Measurements from ENCODE around the gene AP4E1. TPM values are rescaled to one million over a fixed set of nuclear protein-coding genes. Genes with fewer than 3 reads are reported as not detected.
"Not testable (repeated sequence)": the region's sequence is repeated elsewhere in the genome, so short reads cannot be mapped to it uniquely, and the experiment has no call there.

AP4E1 gene
- total and polyA plus RNA-seq, 2 of the 4 experiments (the other 2 are of a cell fraction), result 3.1 to 6.8 TPM

GRCh38 chr15:50873935-50874361 is 34.5 kb upstream of the AP4E1 start:
- in situ Hi-C loops (cut with MboI; ENCODE audit: low sequenced_read_pairs), result no loop called here
- no peak overlapping the region for H3K4me2 ChIP-seq (ENCODE audit: low read depth, low read length)
- no peak overlapping the region for H2BK5ac ChIP-seq (ENCODE audit: low read depth, low read length, poor library complexity, severe bottlenecking)
- H2BK15ac ChIP-seq (ENCODE audit: low read depth, low read length), result no peak overlapping the region
- dilution Hi-C loops (cut with HindIII; ENCODE audit: low sequenced_read_pairs, unreplicated experiment), result no loop called here
- no peak overlapping the region for H2AK9ac ChIP-seq (replicated peaks; ENCODE audit: low read depth, low read length, poor library complexity)
- no TSS peak for BruUV-seq (replicated peaks)
- ATAC-seq (ENCODE audit: low read depth) (no peak), DNase-seq (no peak)
- no peaks in the 10 kb centered on the region for H3K4me1 ChIP-seq (ENCODE audit: control insufficient read depth, insufficient read depth, low read length)
- no peak overlapping the region for H2AFZ ChIP-seq (replicated peaks; ENCODE audit: low read length, poor library complexity)
- H3K56ac ChIP-seq (ENCODE audit: extremely low read depth, insufficient read depth, low read length), result no peak overlapping the region
- H2AK5ac ChIP-seq (ENCODE audit: low read depth, low read length), result no peak overlapping the region
- H3K18ac ChIP-seq (ENCODE audit: low read depth, low read length), result no peak overlapping the region
- no peak overlapping the region for H3K23ac ChIP-seq (ENCODE audit: low read depth, low read length)
- H3K27me3 ChIP-seq (ENCODE audit: control insufficient read depth, insufficient read depth, low read length), result peaks cover 30% of the 10 kb centered on the region
- H2BK20ac ChIP-seq (ENCODE audit: low read depth, low read length), result no peak overlapping the region
- WGBS, 2 experiments (ENCODE audit: extremely low coverage in 2 of 2, insufficient read length in 1 of 2), result no CpG with 5 or more reads among the region's 9 CpGs
- H3K9ac ChIP-seq (ENCODE audit: low read depth, low read length), result no peak overlapping the region
- no peaks in the 10 kb centered on the region for H4K20me1 ChIP-seq (ENCODE audit: insufficient read depth, low read length)
- no peaks in the 10 kb centered on the region for H3K36me3 ChIP-seq (ENCODE audit: control insufficient read depth, insufficient read depth, low read length)
- H3K27ac ChIP-seq (ENCODE audit: insufficient read depth, low read length), result no peak overlapping the region
- no peaks in the 10 kb centered on the region for H3K9me3 ChIP-seq (ENCODE audit: control insufficient read depth, insufficient read depth, low read length)
- H3K14ac ChIP-seq (replicated peaks; ENCODE audit: low read depth, low read length), result no peak overlapping the region
- ChIA-PET CTCF (no interaction called here), POLR2A (ENCODE audit: unreplicated experiment) (no interaction called here)
- no peak overlapping the region for H3K4ac ChIP-seq (ENCODE audit: low read depth, low read length)
- no peak overlapping the region for H3K4me3 ChIP-seq (ENCODE audit: insufficient read depth, low read depth, low read length)
- H3K9me1 ChIP-seq (ENCODE audit: insufficient read depth, low read length), result no peaks in the 10 kb centered on the region
- H3K79me1 ChIP-seq (ENCODE audit: low read depth in 1 of 2, low read length in 2 of 2), result no peaks in the 10 kb centered on the region
- H4K8ac ChIP-seq (ENCODE audit: low read depth in 2 of 2, low read length in 2 of 2), result no peak overlapping the region
- TF ChIP-seq RCOR1 (IDR thresholded peaks at IDR 0.05; ENCODE audit: insufficient replicate concordance, low read length) (no peak), MAZ (IDR thresholded peaks at IDR 0.05; ENCODE audit: borderline replicate concordance, low read depth, low read length) (no peak), POLR2A (IDR thresholded peaks at IDR 0.05; ENCODE audit: low read depth, low read length) (no peak), CHD1 (IDR thresholded peaks at IDR 0.05; ENCODE audit: low read depth, low read length) (no peak), ELK1 (IDR thresholded peaks at IDR 0.05; ENCODE audit: borderline replicate concordance, low read depth, low read length) (no peak)
- intact Hi-C loops (cut with micrococcal nuclease), result no loop called here
- no peak overlapping the region for H4K5ac ChIP-seq (ENCODE audit: low read depth, low read length)
- H4K91ac ChIP-seq (ENCODE audit: insufficient read depth, low read depth, low read length), result no peak overlapping the region
- no peak overlapping the region for H2BK120ac ChIP-seq (ENCODE audit: low read depth, low read length)

- intact Hi-C loops (cut with micrococcal nuclease), result loop anchor here (5.0 kb wide), 1 partner anchor 128 kb away; no protein-coding TSS in a partner anchor
- H3K9me3 ChIP-seq (ENCODE audit: control insufficient read depth, insufficient read depth, low read length); POLR2A ChIA-PET (ENCODE audit: unreplicated experiment); H2BK15ac ChIP-seq (ENCODE audit: low read depth, low read length); H3K4me1 ChIP-seq (ENCODE audit: control insufficient read depth, insufficient read depth, low read length); H3K4me2 ChIP-seq (ENCODE audit: low read depth, low read length); H3K18ac ChIP-seq (ENCODE audit: low read depth, low read length); ATAC-seq (ENCODE audit: low read depth); H2BK120ac ChIP-seq (ENCODE audit: low read depth, low read length); H2BK5ac ChIP-seq (ENCODE audit: low read depth, low read length, poor library complexity, severe bottlenecking); H3K56ac ChIP-seq (ENCODE audit: extremely low read depth, insufficient read depth, low read length); H3K14ac ChIP-seq (replicated peaks; ENCODE audit: low read depth, low read length); H3K4me3 ChIP-seq (ENCODE audit: insufficient read depth, low read depth, low read length); H3K4ac ChIP-seq (ENCODE audit: low read depth, low read length); H3K23ac ChIP-seq (ENCODE audit: low read depth, low read length); H3K27ac ChIP-seq (ENCODE audit: insufficient read depth, low read length); H4K5ac ChIP-seq (ENCODE audit: low read depth, low read length); H4K20me1 ChIP-seq (ENCODE audit: insufficient read depth, low read length); H3K9me1 ChIP-seq (ENCODE audit: insufficient read depth, low read length); H2AK9ac ChIP-seq (replicated peaks; ENCODE audit: low read depth, low read length, poor library complexity); BruUV-seq (replicated peaks); in situ Hi-C loops (cut with MboI; ENCODE audit: low sequenced_read_pairs); dilution Hi-C loops (cut with HindIII; ENCODE audit: low sequenced_read_pairs, unreplicated experiment); H2AK5ac ChIP-seq (ENCODE audit: low read depth, low read length); H4K8ac ChIP-seq (ENCODE audit: low read depth in 2 of 2, low read length in 2 of 2); H3K9ac ChIP-seq (ENCODE audit: low read depth, low read length); DNase-seq; H2AFZ ChIP-seq (replicated peaks; ENCODE audit: low read length, poor library complexity); H4K91ac ChIP-seq (ENCODE audit: insufficient read depth, low read depth, low read length); H3K36me3 ChIP-seq (ENCODE audit: control insufficient read depth, insufficient read depth, low read length); H3K79me1 ChIP-seq (ENCODE audit: low read depth in 1 of 2, low read length in 2 of 2); H2BK20ac ChIP-seq (ENCODE audit: low read depth, low read length); CTCF ChIA-PET: not testable (repeated sequence)
- WGBS, 2 experiments (ENCODE audit: extremely low coverage in 2 of 2, insufficient read length in 1 of 2), result no CpG with 5 or more reads among the region's 3 CpGs
- peaks cover 22% of the 10 kb centered on the region for H3K27me3 ChIP-seq (ENCODE audit: control insufficient read depth, insufficient read depth, low read length)
Observed at GRCh38 chr15:50875238-50875637, 33.2 kb upstream of the AP4E1 start.

All from IMR-90 (cell line).